Stimulated activated CD4-positive, alpha-beta T cell treated with anti-CD3 and anti-CD28 coated beads, Interleukin-15, amount 100 ng/mL, for 24 hours (primary cell): ENCODE measurements around the gene FBXL4.

Source experiments
- DNase-seq: peaks from one replicate; pipeline ENCODE4 v3.0.0-alpha.2; 2020

The FBXL4 gene

GRCh38 chr6:98947411-98948292, at the start of gene FBXL4:
TSS of gene FBXL4 (minus strand) at chr6:98947946. CDS start at chr6:98926988, 20,958 bp downstream.
- DNase-seq = peak; percentile 90

- DNase-seq = no peak
These were observed 47.4 kb upstream of the FBXL4 start for GRCh38 chr6:98995116-98995515.

- no peak for DNase-seq
These were observed 44.8 kb upstream of the FBXL4 start for GRCh38 chr6:98992535-98992934.

GRCh38 chr6:98986071-98986615, 38.4 kb upstream of the FBXL4 start:
- no peak for DNase-seq

- DNase-seq = no peak
These were observed 37.6 kb upstream of the FBXL4 start for GRCh38 chr6:98985391-98985790.

GRCh38 chr6:98984121-98984520, 36.4 kb upstream of the FBXL4 start:
- no peak for DNase-seq

- DNase-seq = no peak
These were observed 33.7 kb upstream of the FBXL4 start for GRCh38 chr6:98981473-98981872.

GRCh38 chr6:98980819-98981218, 33.1 kb upstream of the FBXL4 start:
- no peak for DNase-seq

GRCh38 chr6:98977671-98978292, 30.0 kb upstream of the FBXL4 start:
- DNase-seq = no peak

GRCh38 chr6:98976674-98977385, 29.1 kb upstream of the FBXL4 start:
- no peak for DNase-seq

- DNase-seq = no peak
These were observed 27.7 kb upstream of the FBXL4 start for GRCh38 chr6:98975421-98975820.

GRCh38 chr6:98974309-98974708, 26.6 kb upstream of the FBXL4 start:
- no peak for DNase-seq

GRCh38 chr6:98973571-98973970, 25.8 kb upstream of the FBXL4 start:
- DNase-seq = no peak

GRCh38 chr6:98971303-98971702, 23.6 kb upstream of the FBXL4 start:
- no peak for DNase-seq

- no peak for DNase-seq
These were observed 22.7 kb upstream of the FBXL4 start for GRCh38 chr6:98970469-98970868.

- DNase-seq = no peak
These were observed 19.9 kb upstream of the FBXL4 start for GRCh38 chr6:98967616-98968015.

GRCh38 chr6:98959631-98960030, 11.9 kb upstream of the FBXL4 start:
- DNase-seq = no peak

GRCh38 chr6:98958776-98959175, 11.0 kb upstream of the FBXL4 start:
- DNase-seq = no peak

GRCh38 chr6:98957450-98957849, 9.7 kb upstream of the FBXL4 start:
- DNase-seq = no peak

GRCh38 chr6:98949589-98949988, 1.8 kb upstream of the FBXL4 start:
- DNase-seq = no peak

- peak; percentile 51 for DNase-seq
These were observed 801 bp downstream of the FBXL4 start for GRCh38 chr6:98946879-98947410.

GRCh38 chr6:98946266-98946878, 1.4 kb downstream of the FBXL4 start:
- DNase-seq = no peak
